Measurements from ENCODE around the gene RBMS3.

GRCh38 chr3:29277249-29277648 is 3.6 kb upstream of the RBMS3 start:
- TF ChIP-seq, protein P1, sequence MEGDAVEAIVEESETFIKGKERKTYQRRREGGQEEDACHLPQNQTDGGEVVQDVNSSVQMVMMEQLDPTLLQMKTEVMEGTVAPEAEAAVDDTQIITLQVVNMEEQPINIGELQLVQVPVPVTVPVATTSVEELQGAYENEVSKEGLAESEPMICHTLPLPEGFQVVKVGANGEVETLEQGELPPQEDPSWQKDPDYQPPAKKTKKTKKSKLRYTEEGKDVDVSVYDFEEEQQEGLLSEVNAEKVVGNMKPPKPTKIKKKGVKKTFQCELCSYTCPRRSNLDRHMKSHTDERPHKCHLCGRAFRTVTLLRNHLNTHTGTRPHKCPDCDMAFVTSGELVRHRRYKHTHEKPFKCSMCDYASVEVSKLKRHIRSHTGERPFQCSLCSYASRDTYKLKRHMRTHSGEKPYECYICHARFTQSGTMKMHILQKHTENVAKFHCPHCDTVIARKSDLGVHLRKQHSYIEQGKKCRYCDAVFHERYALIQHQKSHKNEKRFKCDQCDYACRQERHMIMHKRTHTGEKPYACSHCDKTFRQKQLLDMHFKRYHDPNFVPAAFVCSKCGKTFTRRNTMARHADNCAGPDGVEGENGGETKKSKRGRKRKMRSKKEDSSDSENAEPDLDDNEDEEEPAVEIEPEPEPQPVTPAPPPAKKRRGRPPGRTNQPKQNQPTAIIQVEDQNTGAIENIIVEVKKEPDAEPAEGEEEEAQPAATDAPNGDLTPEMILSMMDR (IDR thresholded peaks at IDR 0.05) = no peak
- no peak for TF ChIP-seq POLR2A (IDR thresholded peaks at IDR 0.05)
